Measurements from ENCODE around the gene AHCYL1.

DNA sequence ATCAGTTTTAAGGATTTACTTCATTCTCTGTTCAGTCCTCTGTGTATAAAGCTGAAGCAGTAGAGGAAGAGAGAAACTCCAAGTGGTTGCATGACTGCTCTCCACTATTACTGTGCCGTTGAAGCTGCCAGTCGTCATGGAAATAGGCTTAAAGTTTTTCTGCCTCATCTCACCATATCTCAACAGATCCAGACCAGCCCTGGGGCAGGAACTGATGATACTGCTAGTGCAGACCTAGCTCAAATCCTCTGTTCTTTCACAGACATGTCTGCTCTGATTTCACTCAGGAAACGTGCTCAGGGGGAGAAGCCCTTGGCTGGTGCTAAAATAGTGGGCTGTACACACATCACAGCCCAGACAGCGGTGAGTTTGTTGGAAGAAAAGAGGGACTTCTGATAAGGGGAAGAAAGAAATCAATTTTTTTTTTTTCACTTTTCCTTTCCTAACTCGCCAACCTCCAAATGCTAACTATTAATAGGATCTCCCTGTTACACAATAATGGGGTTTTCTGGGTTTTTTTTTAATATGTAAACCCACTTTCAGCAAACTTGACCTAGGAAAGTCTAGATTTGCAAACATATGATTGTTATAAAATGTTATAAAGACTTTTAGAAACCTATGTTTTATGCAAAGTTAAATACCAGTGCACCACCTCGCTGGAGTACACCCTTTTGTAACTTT lies 27.7 kb downstream of the AHCYL1 start:
- TF ChIP-seq EP300 (IDR thresholded peaks at IDR 0.05) = no peak
- TF ChIP-seq, protein P1, sequence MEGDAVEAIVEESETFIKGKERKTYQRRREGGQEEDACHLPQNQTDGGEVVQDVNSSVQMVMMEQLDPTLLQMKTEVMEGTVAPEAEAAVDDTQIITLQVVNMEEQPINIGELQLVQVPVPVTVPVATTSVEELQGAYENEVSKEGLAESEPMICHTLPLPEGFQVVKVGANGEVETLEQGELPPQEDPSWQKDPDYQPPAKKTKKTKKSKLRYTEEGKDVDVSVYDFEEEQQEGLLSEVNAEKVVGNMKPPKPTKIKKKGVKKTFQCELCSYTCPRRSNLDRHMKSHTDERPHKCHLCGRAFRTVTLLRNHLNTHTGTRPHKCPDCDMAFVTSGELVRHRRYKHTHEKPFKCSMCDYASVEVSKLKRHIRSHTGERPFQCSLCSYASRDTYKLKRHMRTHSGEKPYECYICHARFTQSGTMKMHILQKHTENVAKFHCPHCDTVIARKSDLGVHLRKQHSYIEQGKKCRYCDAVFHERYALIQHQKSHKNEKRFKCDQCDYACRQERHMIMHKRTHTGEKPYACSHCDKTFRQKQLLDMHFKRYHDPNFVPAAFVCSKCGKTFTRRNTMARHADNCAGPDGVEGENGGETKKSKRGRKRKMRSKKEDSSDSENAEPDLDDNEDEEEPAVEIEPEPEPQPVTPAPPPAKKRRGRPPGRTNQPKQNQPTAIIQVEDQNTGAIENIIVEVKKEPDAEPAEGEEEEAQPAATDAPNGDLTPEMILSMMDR (IDR thresholded peaks at IDR 0.05) = no peak

All from stomach (tissue), 4 donors.